ENCODE measurements around the gene LIN28A. TPM values are rescaled to one million over a fixed set of nuclear protein-coding genes. Genes with fewer than 3 reads are reported as not detected.

LIN28A gene
- total RNA-seq, 1 donor from 2014 or later, result not detected

- DNase-seq (ENCODE audit: low spot score), result no peak
Measured at GRCh38 chr1:26434161-26434752, 23.6 kb downstream of the LIN28A start.

GRCh38 chr1:26438041-26438440 lies 27.4 kb downstream of the LIN28A start:
- no peak for DNase-seq (ENCODE audit: low spot score)

- no peak for DNase-seq (ENCODE audit: low spot score)
Measured at GRCh38 chr1:26440259-26440658, 29.6 kb downstream of the LIN28A start.

GRCh38 chr1:26449868-26450267 lies 39.3 kb downstream of the LIN28A start:
- DNase-seq (ENCODE audit: low spot score), result no peak

GRCh38 chr1:26450908-26451307 lies 40.3 kb downstream of the LIN28A start:
- no peak for DNase-seq (ENCODE audit: low spot score)

GRCh38 chr1:26452459-26453183 lies 42.0 kb downstream of the LIN28A start:
- DNase-seq (ENCODE audit: low spot score), result no peak

GRCh38 chr1:26459148-26459547 lies 48.5 kb downstream of the LIN28A start:
- DNase-seq (ENCODE audit: low spot score), result no peak

- DNase-seq (ENCODE audit: low spot score), result no peak
Measured at GRCh38 chr1:26459573-26460031, 49.0 kb downstream of the LIN28A start.

GRCh38 chr1:26468911-26469310 lies 58.3 kb downstream of the LIN28A start:
- DNase-seq (ENCODE audit: low spot score), result peak; percentile 46

- no peak for DNase-seq (ENCODE audit: low spot score)
Measured at GRCh38 chr1:26469558-26469957, 58.9 kb downstream of the LIN28A start.

- no peak for DNase-seq (ENCODE audit: low spot score)
Measured at GRCh38 chr1:26470878-26471497, 60.4 kb downstream of the LIN28A start.

GRCh38 chr1:26471498-26472319 lies 61.1 kb downstream of the LIN28A start:
- DNase-seq (ENCODE audit: low spot score), result peak; percentile 74

- DNase-seq (ENCODE audit: low spot score), result peak; percentile 96
Measured at GRCh38 chr1:26472320-26472900, 61.8 kb downstream of the LIN28A start, which contains the start of gene HMGN2. Gene HMGN2, plus strand, starts transcription at chr1:26472440. Its CDS starts 173 bp downstream, at chr1:26472613.

GRCh38 chr1:26472901-26473845 lies 62.6 kb downstream of the LIN28A start:
- peak; percentile 96 for DNase-seq (ENCODE audit: low spot score)

GRCh38 chr1:26474818-26475217 lies 64.2 kb downstream of the LIN28A start:
- DNase-seq (ENCODE audit: low spot score), result no peak

- no peak for DNase-seq (ENCODE audit: low spot score)
Measured at GRCh38 chr1:26475989-26476388, 65.4 kb downstream of the LIN28A start.

- no peak for DNase-seq (ENCODE audit: low spot score)
Measured at GRCh38 chr1:26476958-26477357, 66.3 kb downstream of the LIN28A start.

GRCh38 chr1:26477446-26478152 lies 67.0 kb downstream of the LIN28A start:
- no peak for DNase-seq (ENCODE audit: low spot score)

- DNase-seq (ENCODE audit: low spot score), result no peak
Measured at GRCh38 chr1:26478159-26478558, 67.5 kb downstream of the LIN28A start.

GRCh38 chr1:26478988-26479387 lies 68.4 kb downstream of the LIN28A start:
- no peak for DNase-seq (ENCODE audit: low spot score)
